ENCODE measurements around the gene NEUROD1.
A peak's percentile ranks its signal among the peaks of the same experiment; 100 is the strongest.

The NEUROD1 gene

GRCh38 chr2:181642086-181642485, 38.2 kb downstream of the NEUROD1 start:
- peak; percentile 2 for DNase-seq (ENCODE audit: low read depth)

GRCh38 chr2:181639686-181640085, 40.6 kb downstream of the NEUROD1 start:
- DNase-seq (ENCODE audit: low read depth): no peak

- no peak for DNase-seq (ENCODE audit: low read depth)
Observed at GRCh38 chr2:181632733-181633401, 47.5 kb downstream of the NEUROD1 start.

- DNase-seq (ENCODE audit: low read depth): no peak
Observed at GRCh38 chr2:181628590-181629585, 51.4 kb downstream of the NEUROD1 start.

- DNase-seq (ENCODE audit: low read depth): peak; percentile 64
Observed at GRCh38 chr2:181627545-181627944, 52.8 kb downstream of the NEUROD1 start.

GRCh38 chr2:181626671-181627070, 53.6 kb downstream of the NEUROD1 start:
- DNase-seq (ENCODE audit: low read depth): peak; percentile 3

Data from amniotic epithelial cell (primary cell).